ENCODE results near the gene TTC23.

- no peak for TF ChIP-seq POLR2AphosphoS5 (IDR thresholded peaks at IDR 0.05; ENCODE audit: low read depth, low read length)
- no peak for TF ChIP-seq REST (IDR thresholded peaks at IDR 0.05; ENCODE audit: insufficient read depth in 1 of 2, low read depth in 2 of 2, low read length in 2 of 2)
- TF ChIP-seq SIN3A (IDR thresholded peaks at IDR 0.05; ENCODE audit: borderline replicate concordance, insufficient read depth, low read length) = no peak
- TF ChIP-seq TAF1 (IDR thresholded peaks at IDR 0.05; ENCODE audit: borderline replicate concordance, insufficient read depth, low read length) = no peak
- TF ChIP-seq FOXP2 (optimal IDR thresholded peaks at IDR 0.05; ENCODE audit: borderline replicate concordance, extremely low read depth, extremely low read length, insufficient read depth) = no peak
These were observed 93.4 kb downstream of the TTC23 start for GRCh38 chr15:99155961-99156443.

Measured in PFSK-1 (cell line).